HFFc6 (cell line): Measurements from ENCODE around the gene IPO7. TPM values are rescaled to one million over a fixed set of nuclear protein-coding genes. Genes with fewer than 3 reads are reported as not detected.

Source experiments
- DNase-seq: peaks from one replicate; pipeline ENCODE4 v3.0.0-alpha.2; 2018
- H3K27ac Mint-ChIP-seq: 2 replicates; pipeline ENCODE4 v1.8.0; 2020; ENCODE audit warnings: mild to moderate bottlenecking, mixed read lengths
- H3K27me3 Mint-ChIP-seq: 2 replicates; pipeline ENCODE4 v1.8.0; 2021; ENCODE audit warnings: mild to moderate bottlenecking, moderate library complexity, mixed read lengths; ENCODE audit not compliant: insufficient read depth
- H3K36me3 Mint-ChIP-seq: 2 replicates; pipeline ENCODE4 v1.8.0; 2021; ENCODE audit warnings: low read depth, mixed read lengths
- H3K4me1 Mint-ChIP-seq: 2 replicates; pipeline ENCODE4 v1.8.0; 2020; ENCODE audit warnings: low read depth, mixed read lengths
- H3K4me3 Mint-ChIP-seq: 2 replicates; pipeline ENCODE4 v1.8.0; 2020; ENCODE audit warnings: mild to moderate bottlenecking, moderate library complexity, mixed read lengths
- H3K9me3 Mint-ChIP-seq: 2 replicates; pipeline ENCODE4 v1.8.0; 2020; ENCODE audit warnings: mild to moderate bottlenecking, mixed read lengths
- total RNA-seq, 6 experiments: library from RNA; stranded (reverse); fragmentation: NEBNext Ultra II Directional; extraction: Animal tissue kit (Norgen Biotek cat#: 25700); gene quantifications; 2 replicates in 1 of 6; 3 replicates in 5 of 6; pipeline ENCODE4 v1.2.3, GENCODE V29; 2021
- TF ChIP-seq, protein P1 (sequence below): fragments of 200-600 bp; sonication (generic); IDR thresholded peaks from 2 replicates; pipeline ENCODE4 v1.5.0; 2021; ENCODE audit warnings: antibody characterized with exemption, mild to moderate bottlenecking

Gene IPO7
- total RNA-seq, 6 experiments from 2014 or later: 134 to 172 (median 154) TPM

DNA sequence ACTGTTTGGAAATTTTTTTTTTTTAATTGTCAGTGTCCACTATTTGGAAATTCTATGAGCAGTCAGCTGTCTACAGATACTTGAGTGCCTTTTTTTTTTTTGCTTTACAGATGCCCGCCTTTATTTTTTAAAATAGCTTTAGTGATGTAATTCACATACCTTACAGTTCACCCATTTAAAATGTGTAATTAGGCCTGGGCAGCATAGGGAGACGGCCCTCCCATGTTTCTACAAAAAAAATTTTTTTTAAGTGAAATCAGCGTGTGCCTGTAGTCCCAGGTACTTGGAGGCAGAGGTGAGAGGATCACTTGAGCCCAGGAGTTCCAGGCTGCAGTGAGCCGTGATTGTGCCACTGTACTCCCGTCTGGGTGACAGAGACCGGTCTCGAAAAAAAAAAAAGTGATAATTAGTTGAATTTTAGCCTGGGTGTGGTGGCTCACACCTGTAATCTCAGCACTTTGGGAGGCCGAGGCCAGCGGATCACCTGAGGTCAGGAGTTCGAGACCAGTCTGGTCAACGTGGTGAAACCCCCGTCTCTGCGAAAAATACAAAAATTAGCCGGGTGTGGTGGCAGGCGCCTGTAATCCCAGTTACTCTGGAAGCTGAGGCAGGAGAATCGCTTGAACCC lies 77.8 kb downstream of the IPO7 start:
- Mint-ChIP-seq H3K27ac (peak overlapping the region; percentile 99), H3K36me3 (peaks cover 20% of the 10 kb centered on the region), H3K27me3 (peaks cover 5% of the 10 kb centered on the region; the same call in 1 of the 2 replicates), H3K4me3 (peak overlapping the region; percentile 91), H3K4me1 (peaks cover 30% of the 10 kb centered on the region), H3K9me3 (peaks cover 10% of the 10 kb centered on the region)
- TF ChIP-seq, protein P1, sequence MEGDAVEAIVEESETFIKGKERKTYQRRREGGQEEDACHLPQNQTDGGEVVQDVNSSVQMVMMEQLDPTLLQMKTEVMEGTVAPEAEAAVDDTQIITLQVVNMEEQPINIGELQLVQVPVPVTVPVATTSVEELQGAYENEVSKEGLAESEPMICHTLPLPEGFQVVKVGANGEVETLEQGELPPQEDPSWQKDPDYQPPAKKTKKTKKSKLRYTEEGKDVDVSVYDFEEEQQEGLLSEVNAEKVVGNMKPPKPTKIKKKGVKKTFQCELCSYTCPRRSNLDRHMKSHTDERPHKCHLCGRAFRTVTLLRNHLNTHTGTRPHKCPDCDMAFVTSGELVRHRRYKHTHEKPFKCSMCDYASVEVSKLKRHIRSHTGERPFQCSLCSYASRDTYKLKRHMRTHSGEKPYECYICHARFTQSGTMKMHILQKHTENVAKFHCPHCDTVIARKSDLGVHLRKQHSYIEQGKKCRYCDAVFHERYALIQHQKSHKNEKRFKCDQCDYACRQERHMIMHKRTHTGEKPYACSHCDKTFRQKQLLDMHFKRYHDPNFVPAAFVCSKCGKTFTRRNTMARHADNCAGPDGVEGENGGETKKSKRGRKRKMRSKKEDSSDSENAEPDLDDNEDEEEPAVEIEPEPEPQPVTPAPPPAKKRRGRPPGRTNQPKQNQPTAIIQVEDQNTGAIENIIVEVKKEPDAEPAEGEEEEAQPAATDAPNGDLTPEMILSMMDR: no peak
- peak; percentile 3 for DNase-seq

DNA sequence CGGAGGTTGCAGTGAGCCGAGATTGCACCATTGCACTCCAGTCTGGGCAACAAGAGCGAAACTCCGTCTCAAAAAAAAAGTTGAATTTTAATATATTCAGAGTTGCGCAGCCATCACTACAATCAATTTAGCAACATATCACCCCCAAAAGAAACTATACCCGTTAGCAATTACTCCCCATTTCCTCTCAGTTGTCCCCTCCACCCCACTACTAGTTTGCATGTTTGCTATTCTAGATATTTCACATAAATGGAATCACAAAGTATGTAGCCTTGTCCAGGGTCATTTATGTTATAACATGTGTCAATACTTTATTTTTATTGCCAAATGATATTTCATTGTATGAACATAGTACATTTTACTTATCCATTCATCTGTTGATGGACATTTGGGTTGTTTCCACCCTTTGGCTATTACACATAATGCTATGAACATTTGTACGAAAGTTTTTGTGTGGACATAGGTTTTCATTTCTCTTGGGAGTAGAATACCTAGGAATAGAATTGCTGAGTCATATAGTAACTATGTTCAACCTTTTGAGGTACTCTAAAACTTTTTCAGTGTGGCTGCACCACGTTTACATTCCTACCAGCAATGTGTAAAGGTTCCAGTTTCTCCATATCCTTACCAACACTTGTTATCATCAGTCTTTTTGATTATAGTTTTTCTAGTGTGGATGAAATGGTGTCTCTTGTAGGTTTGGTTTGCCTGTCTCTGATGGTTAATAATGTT lies 78.5 kb downstream of the IPO7 start:
- Mint-ChIP-seq H3K9me3 (peaks cover 10% of the 10 kb centered on the region), H3K4me3 (peak overlapping the region; percentile 47), H3K36me3 (peaks cover 22% of the 10 kb centered on the region), H3K27me3 (peaks cover 5% of the 10 kb centered on the region; the same call in 1 of the 2 replicates), H3K27ac (peak overlapping the region; percentile 82), H3K4me1 (peaks cover 30% of the 10 kb centered on the region)
- TF ChIP-seq, protein P1: no peak
- DNase-seq: no peak

DNA sequence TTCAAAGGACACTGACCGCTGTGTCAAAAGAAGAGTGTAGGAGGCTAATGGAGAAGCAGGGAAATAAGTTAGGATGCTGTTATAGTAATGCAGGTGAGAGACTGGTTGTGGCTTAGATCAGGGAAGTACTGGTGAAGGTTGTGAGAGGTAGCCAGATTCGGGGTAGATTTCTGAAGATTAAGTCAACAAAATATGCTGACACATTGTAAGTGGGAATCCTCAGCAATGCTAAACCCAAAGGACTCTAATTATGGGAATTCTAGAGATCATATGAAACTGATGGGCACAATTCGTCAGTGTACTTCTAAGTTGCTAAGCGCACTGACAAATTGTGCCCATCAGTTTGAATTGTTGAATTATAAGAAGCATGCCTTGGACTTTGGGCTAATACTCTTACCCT lies 86.3 kb downstream of the IPO7 start:
- H3K36me3 Mint-ChIP-seq: peaks cover 12% of the 10 kb centered on the region
- H3K9me3 Mint-ChIP-seq: no peaks in the 10 kb centered on the region
- H3K4me3 Mint-ChIP-seq: no peak overlapping the region
- DNase-seq: no peak
- TF ChIP-seq, protein P1: no peak
- no peaks in the 10 kb centered on the region for H3K4me1 Mint-ChIP-seq
- no peak overlapping the region for H3K27ac Mint-ChIP-seq
- H3K27me3 Mint-ChIP-seq: no peaks in the 10 kb centered on the region

DNA sequence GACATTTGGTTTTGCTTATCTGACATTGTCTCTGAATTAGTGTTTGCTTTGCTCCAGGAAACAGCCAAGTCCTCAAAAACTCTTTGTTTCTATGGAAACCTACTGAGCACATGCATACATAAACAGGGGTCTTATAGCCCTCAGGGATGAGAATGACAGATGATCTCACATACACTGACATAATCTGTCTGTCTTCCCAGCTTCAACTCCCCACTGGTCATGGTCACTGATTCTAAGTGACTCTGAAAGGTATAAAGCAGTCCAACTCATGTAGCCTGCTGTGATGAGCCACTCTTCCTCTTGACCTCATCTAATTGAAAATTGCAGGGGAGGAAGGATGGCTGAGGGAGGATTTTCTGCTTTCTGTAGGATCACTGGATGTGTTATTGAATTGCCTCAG lies 89.0 kb downstream of the IPO7 start:
- no peaks in the 10 kb centered on the region for H3K9me3 Mint-ChIP-seq
- DNase-seq: no peak
- peaks cover 8% of the 10 kb centered on the region for H3K36me3 Mint-ChIP-seq
- no peaks in the 10 kb centered on the region for H3K4me1 Mint-ChIP-seq
- no peaks in the 10 kb centered on the region for H3K27me3 Mint-ChIP-seq
- H3K4me3 Mint-ChIP-seq: no peak overlapping the region
- TF ChIP-seq, protein P1: no peak
- 0 out of 2 replicates have a peak overlapping the region, but pooled peaks have one; percentile 10 for H3K27ac Mint-ChIP-seq

DNA sequence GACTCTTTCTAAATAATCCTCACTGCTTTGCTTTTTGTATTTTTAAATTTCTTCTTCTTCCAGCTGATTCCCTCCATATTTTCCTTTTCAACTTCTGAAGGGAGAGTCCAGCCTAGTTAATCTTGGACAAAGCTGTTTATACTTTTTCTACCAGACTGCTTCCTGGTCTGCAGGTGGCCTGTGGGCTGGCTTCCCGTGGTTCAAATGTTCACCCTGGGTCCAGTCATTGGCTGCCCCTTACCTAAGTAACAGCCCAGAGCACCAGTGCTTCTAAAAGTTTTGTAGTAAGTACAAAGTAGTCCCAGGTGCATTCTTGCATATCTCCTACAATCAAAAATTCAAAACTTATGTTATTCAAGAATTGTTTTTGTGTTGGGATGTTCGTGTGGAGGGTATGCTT lies 95.4 kb downstream of the IPO7 start:
- TF ChIP-seq, protein P1: no peak
- Mint-ChIP-seq H3K27ac (peak overlapping the region; percentile 16; the same call in 1 of the 2 replicates), H3K27me3 (no peaks in the 10 kb centered on the region), H3K36me3 (no peaks in the 10 kb centered on the region; the same call in 1 of the 2 replicates), H3K4me3 (no peak overlapping the region), H3K9me3 (no peaks in the 10 kb centered on the region), H3K4me1 (no peaks in the 10 kb centered on the region)
- DNase-seq: no peak
